ENCODE data around the gene SPTB.

Gene SPTB

GRCh38 chr14:64848239-64848638 is 31.5 kb downstream of the SPTB start:
- FAIRE-seq: no peak

GRCh38 chr14:64846319-64846718 is 33.4 kb downstream of the SPTB start:
- FAIRE-seq: no peak

GRCh38 chr14:64845878-64846277 is 33.8 kb downstream of the SPTB start:
- FAIRE-seq: no peak

GRCh38 chr14:64844969-64845536 is 34.7 kb downstream of the SPTB start:
- FAIRE-seq: no peak

GRCh38 chr14:64844272-64844671 is 35.4 kb downstream of the SPTB start:
- no peak for FAIRE-seq

GRCh38 chr14:64843548-64843947 is 36.2 kb downstream of the SPTB start:
- FAIRE-seq: no peak

- no peak for FAIRE-seq
Measured at GRCh38 chr14:64841772-64842750, 37.6 kb downstream of the SPTB start.

- no peak for FAIRE-seq
Measured at GRCh38 chr14:64841121-64841651, 38.5 kb downstream of the SPTB start.

GRCh38 chr14:64838656-64839055 is 41.1 kb downstream of the SPTB start:
- no peak for FAIRE-seq

- no peak for FAIRE-seq
Measured at GRCh38 chr14:64835431-64835830, 44.3 kb downstream of the SPTB start.

GRCh38 chr14:64834965-64835364 is 44.7 kb downstream of the SPTB start:
- no peak for FAIRE-seq

- no peak for FAIRE-seq
Measured at GRCh38 chr14:64831419-64831818, 48.3 kb downstream of the SPTB start.

GRCh38 chr14:64830961-64831360 is 48.7 kb downstream of the SPTB start:
- no peak for FAIRE-seq

GRCh38 chr14:64828071-64828470 is 51.6 kb downstream of the SPTB start:
- no peak for FAIRE-seq

GRCh38 chr14:64826845-64827244 is 52.9 kb downstream of the SPTB start:
- FAIRE-seq: no peak

- no peak for FAIRE-seq
Measured at GRCh38 chr14:64826333-64826732, 53.4 kb downstream of the SPTB start.

GRCh38 chr14:64825509-64825908 is 54.2 kb downstream of the SPTB start:
- no peak for FAIRE-seq

- FAIRE-seq: no peak
Measured at GRCh38 chr14:64825006-64825405, 54.7 kb downstream of the SPTB start.

- FAIRE-seq: no peak
Measured at GRCh38 chr14:64824471-64824870, 55.2 kb downstream of the SPTB start.

- no peak for FAIRE-seq
Measured at GRCh38 chr14:64823305-64823861, 56.3 kb downstream of the SPTB start.

- FAIRE-seq: no peak
Measured at GRCh38 chr14:64821651-64822050, 58.1 kb downstream of the SPTB start.

- FAIRE-seq: no peak
Measured at GRCh38 chr14:64818151-64818550, 61.6 kb downstream of the SPTB start.

GRCh38 chr14:64817631-64818030 is 62.1 kb downstream of the SPTB start:
- FAIRE-seq: no peak
